ENCODE results near the gene STK26.

The STK26 gene

DNA sequence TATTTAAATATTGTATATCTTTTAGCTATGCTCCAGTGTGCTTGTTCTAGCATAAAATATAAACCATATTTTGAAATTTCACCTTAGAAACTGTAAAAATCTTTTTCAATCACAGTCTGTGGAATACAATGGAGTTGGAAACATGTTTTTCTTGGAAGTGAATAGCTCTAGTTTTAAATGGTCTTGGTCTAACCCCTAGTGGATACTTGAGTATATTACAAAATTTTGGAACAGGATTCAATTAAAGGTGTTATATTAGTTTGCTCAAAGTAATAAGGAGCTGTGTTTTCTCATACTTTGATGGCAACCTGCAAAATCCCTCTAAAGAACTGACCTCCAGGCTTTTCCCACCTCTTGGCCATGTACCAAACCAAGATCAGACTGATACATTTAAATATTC, 48.2 kb downstream of the STK26 start:
- H4K20me1 ChIP-seq (ENCODE audit: insufficient read depth, low read length, poor library complexity, severe bottlenecking), result no peaks in the 10 kb centered on the region
- H3K79me2 ChIP-seq (ENCODE audit: insufficient read depth, low read length), result no peaks in the 10 kb centered on the region
- peaks cover 59% of the 10 kb centered on the region; the same call in 1 of the 2 replicates for H3K36me3 ChIP-seq (ENCODE audit: insufficient read depth, low read length)
- no peaks in the 10 kb centered on the region for H3K9me2 ChIP-seq (replicated peaks; ENCODE audit: low read depth, low read length)
- no peak overlapping the region for H3K4me3 ChIP-seq (ENCODE audit: low read length, poor library complexity, severe bottlenecking)
- no peak overlapping the region for H3K9ac ChIP-seq (ENCODE audit: low read depth, low read length, poor library complexity, severe bottlenecking)
- H3K27me3 ChIP-seq (ENCODE audit: insufficient read depth, low read length, poor library complexity, severe bottlenecking), result no peaks in the 10 kb centered on the region
- H3K4me2 ChIP-seq (ENCODE audit: low read depth, low read length, poor library complexity, severe bottlenecking), result no peak overlapping the region
- no peaks in the 10 kb centered on the region for H3F3A ChIP-seq (ENCODE audit: low read depth)
- H2AFZ ChIP-seq (ENCODE audit: low read length), result no peak overlapping the region
- H3K9me3 ChIP-seq (ENCODE audit: insufficient read depth, low read depth, low read length), result no peaks in the 10 kb centered on the region
- H3K4me1 ChIP-seq (ENCODE audit: insufficient read depth, low read length, poor library complexity, severe bottlenecking), result no peaks in the 10 kb centered on the region
- TF ChIP-seq, protein P1, sequence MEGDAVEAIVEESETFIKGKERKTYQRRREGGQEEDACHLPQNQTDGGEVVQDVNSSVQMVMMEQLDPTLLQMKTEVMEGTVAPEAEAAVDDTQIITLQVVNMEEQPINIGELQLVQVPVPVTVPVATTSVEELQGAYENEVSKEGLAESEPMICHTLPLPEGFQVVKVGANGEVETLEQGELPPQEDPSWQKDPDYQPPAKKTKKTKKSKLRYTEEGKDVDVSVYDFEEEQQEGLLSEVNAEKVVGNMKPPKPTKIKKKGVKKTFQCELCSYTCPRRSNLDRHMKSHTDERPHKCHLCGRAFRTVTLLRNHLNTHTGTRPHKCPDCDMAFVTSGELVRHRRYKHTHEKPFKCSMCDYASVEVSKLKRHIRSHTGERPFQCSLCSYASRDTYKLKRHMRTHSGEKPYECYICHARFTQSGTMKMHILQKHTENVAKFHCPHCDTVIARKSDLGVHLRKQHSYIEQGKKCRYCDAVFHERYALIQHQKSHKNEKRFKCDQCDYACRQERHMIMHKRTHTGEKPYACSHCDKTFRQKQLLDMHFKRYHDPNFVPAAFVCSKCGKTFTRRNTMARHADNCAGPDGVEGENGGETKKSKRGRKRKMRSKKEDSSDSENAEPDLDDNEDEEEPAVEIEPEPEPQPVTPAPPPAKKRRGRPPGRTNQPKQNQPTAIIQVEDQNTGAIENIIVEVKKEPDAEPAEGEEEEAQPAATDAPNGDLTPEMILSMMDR (conservative IDR thresholded peaks at IDR 0.05; ENCODE audit: low read length), result peak; percentile 45
- TF ChIP-seq EZH2phosphoT487 (IDR thresholded peaks at IDR 0.05; ENCODE audit: borderline replicate concordance), result no peak

DNA sequence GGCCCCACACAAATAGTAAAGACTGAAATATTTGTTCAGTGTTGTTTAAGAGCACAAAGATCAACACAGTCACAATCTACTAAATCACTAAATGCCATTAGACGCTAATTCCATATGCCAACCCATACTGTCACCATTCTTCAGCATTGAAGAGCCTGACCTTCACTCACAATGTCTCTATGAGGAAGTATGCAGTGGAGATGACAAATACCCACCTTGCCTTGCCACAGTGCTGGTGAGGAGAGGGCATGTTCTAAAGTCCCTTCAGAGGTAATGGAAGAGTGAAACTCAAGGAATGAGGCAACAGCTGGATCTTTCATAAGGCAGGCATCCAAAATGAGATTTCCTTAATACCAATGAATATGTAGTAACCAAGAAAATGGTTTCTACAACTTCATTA, 54.3 kb downstream of the STK26 start:
- Histone ChIP-seq H3K9ac (ENCODE audit: low read depth, low read length, poor library complexity, severe bottlenecking) (no peak overlapping the region), H2AFZ (ENCODE audit: low read length) (no peak overlapping the region), H4K20me1 (ENCODE audit: insufficient read depth, low read length, poor library complexity, severe bottlenecking) (no peaks in the 10 kb centered on the region), H3K9me2 (replicated peaks; ENCODE audit: low read depth, low read length) (no peaks in the 10 kb centered on the region), H3K9me3 (ENCODE audit: insufficient read depth, low read depth, low read length) (no peaks in the 10 kb centered on the region), H3K4me3 (ENCODE audit: low read length, poor library complexity, severe bottlenecking) (no peak overlapping the region), H3K27me3 (ENCODE audit: insufficient read depth, low read length, poor library complexity, severe bottlenecking) (no peaks in the 10 kb centered on the region), H3F3A (ENCODE audit: low read depth) (no peaks in the 10 kb centered on the region), H3K4me1 (ENCODE audit: insufficient read depth, low read length, poor library complexity, severe bottlenecking) (no peaks in the 10 kb centered on the region), H3K79me2 (ENCODE audit: insufficient read depth, low read length) (no peaks in the 10 kb centered on the region), H3K4me2 (ENCODE audit: low read depth, low read length, poor library complexity, severe bottlenecking) (no peak overlapping the region), H3K36me3 (ENCODE audit: insufficient read depth, low read length) (peaks cover 25% of the 10 kb centered on the region; the same call in 1 of the 2 replicates)
- TF ChIP-seq EZH2phosphoT487 (IDR thresholded peaks at IDR 0.05; ENCODE audit: borderline replicate concordance), result no peak
- TF ChIP-seq, protein P1 (conservative IDR thresholded peaks at IDR 0.05; ENCODE audit: low read length), result no peak

DNA sequence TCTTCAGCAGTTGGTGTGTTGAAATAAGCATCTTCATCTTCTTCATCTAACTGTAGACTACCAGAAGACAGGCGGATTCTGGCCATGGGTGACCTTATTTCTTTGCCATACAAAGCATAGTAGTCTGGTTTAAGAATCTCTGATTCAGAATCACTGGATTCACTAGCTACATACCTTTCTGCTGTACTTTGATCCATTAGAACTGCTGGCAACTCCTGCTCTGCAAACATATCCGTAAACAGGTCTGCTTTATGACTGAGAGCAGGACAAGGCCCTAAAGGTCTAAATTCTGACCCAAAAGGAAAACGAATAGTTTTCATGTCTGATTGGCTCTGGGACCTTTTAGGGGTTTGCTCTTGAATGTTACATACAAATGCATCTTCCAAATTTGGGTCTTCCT, 54.8 kb downstream of the STK26 start:
- H3K79me2 ChIP-seq (ENCODE audit: insufficient read depth, low read length), result no peaks in the 10 kb centered on the region
- peaks cover 20% of the 10 kb centered on the region; the same call in 1 of the 2 replicates for H3K36me3 ChIP-seq (ENCODE audit: insufficient read depth, low read length)
- TF ChIP-seq, protein P1 (conservative IDR thresholded peaks at IDR 0.05; ENCODE audit: low read length), result no peak
- no peak for TF ChIP-seq EZH2phosphoT487 (IDR thresholded peaks at IDR 0.05; ENCODE audit: borderline replicate concordance)
- no peaks in the 10 kb centered on the region for H3K4me1 ChIP-seq (ENCODE audit: insufficient read depth, low read length, poor library complexity, severe bottlenecking)
- no peaks in the 10 kb centered on the region for H3K9me2 ChIP-seq (replicated peaks; ENCODE audit: low read depth, low read length)
- H4K20me1 ChIP-seq (ENCODE audit: insufficient read depth, low read length, poor library complexity, severe bottlenecking), result no peaks in the 10 kb centered on the region
- H3K9me3 ChIP-seq (ENCODE audit: insufficient read depth, low read depth, low read length), result no peaks in the 10 kb centered on the region
- H3F3A ChIP-seq (ENCODE audit: low read depth), result no peaks in the 10 kb centered on the region
- H2AFZ ChIP-seq (ENCODE audit: low read length), result no peak overlapping the region
- H3K27me3 ChIP-seq (ENCODE audit: insufficient read depth, low read length, poor library complexity, severe bottlenecking), result no peaks in the 10 kb centered on the region
- no peak overlapping the region for H3K4me3 ChIP-seq (ENCODE audit: low read length, poor library complexity, severe bottlenecking)
- H3K9ac ChIP-seq (ENCODE audit: low read depth, low read length, poor library complexity, severe bottlenecking), result no peak overlapping the region
- H3K4me2 ChIP-seq (ENCODE audit: low read depth, low read length, poor library complexity, severe bottlenecking), result no peak overlapping the region
